ENCODE results near the gene ANO3.
A peak's percentile ranks its signal among the peaks of the same experiment; 100 is the strongest.

Gene ANO3

GRCh38 chr11:26649884-26650283 lies 318.0 kb downstream of the ANO3 start:
- peak; percentile 10 for DNase-seq

GRCh38 chr11:26651916-26652315 lies 320.0 kb downstream of the ANO3 start:
- no peak for DNase-seq

DNA sequence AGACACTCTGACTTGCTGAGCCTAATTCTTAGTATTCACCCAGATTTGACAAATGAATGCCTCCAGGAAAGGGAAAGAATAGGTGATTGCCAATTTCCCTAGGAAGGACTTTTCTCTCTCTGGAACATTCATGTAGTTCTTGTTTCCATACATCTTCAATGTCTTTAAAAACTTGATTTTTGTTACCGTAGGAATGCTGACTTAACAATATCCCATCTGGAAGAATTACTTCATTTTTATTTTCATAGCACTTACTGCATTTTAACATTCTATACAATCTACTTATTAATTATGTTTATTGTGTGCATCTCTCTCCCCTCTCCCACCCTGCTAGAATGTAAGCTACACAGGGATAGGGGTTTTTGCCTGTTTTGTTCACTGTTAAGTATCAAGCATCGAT lies 323.4 kb downstream of the ANO3 start:
- no peak for DNase-seq

- DNase-seq = no peak
Observed at GRCh38 chr11:26662916-26663315, 331.0 kb downstream of the ANO3 start.

DNA sequence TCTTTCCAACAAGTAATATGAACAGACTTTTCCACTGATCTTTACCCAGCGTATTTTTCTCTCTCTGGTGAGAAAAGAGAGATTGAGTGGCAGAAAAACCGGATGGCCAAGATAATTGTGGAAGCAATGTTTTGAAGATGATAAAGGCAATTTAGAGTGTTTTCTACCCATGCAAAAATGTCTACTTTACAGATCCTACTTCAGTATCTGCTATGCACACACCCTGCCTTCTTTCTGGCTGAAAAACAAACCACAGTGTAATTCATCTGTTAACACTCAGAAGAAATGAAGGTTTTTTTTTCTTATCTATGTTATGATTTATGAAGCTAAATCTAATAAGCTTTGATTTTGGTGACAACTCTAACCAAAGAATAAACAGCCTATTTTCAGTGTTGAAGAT lies 333.1 kb downstream of the ANO3 start:
- no peak for DNase-seq

- no peak for DNase-seq
Observed at GRCh38 chr11:26665946-26666345, 334.0 kb downstream of the ANO3 start.

DNA sequence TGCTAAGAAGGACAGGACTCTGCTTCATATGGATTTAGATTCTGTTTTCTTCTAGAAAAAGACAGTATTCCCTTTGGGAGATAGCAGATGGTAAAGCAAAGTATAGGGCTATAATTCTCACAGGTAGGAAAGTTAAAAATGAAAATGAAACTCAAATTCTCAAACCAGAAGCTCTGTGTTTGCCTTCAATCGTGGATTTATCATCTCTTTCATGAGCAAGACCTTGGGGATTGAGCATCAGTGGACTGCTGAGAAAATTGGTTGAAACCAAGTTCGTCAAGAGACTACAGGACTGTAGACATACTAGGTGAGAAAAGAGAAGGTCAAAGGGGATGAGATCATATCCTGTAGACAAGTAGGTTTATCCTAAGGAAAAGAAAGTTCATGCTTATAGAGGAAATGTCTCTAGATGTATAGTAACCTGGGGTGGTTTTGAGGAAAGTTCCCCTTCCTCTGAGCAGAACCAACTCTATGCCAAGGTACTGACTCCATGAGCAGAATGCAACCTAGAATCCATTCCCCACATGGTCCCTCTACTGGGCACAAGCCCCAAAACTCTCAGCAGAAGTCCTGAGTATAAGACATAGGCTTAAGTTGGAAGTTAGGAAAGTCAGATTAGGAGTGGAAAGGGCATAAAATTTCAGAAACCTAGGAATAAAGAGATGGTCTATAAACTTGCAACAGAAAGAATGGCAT lies 343.5 kb downstream of the ANO3 start:
- DNase-seq = no peak

GRCh38 chr11:26676641-26677040 lies 344.7 kb downstream of the ANO3 start:
- DNase-seq = no peak

DNA sequence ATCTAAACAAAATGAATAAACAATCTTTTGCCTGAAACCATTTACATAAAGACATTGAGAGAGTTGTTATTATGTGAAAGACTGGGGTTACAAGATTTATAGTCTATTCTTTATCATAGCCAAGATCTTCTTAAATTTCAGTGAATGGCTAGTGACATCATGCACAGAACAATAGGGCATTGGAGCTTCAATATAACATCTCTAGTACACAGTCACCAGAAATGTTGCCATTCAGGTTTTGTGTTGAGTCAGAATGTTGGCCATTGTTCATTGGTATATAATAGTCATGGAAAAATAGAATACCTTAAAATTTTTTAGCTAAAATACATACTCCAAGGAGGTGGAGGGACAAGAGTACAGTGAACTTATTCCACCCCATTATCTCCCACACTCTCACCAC lies 345.6 kb downstream of the ANO3 start:
- no peak for DNase-seq

DNA sequence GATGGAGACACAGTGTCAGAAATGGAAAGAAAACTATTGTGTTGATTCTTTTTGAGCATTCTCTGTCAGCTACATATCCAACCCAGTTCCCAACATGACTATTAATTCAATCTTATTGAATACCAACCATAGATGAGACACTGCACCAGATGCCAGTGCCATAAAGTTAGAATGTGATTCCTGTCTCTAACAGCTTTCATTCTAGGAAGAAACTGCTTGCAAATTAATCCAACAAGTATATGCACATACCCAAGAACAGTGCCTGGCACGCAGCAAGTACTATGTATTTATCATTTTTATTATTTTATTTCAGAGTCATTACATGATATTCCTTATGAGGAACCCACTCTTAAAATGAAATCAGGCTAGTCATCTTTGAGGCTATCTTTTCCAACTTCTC lies 355.4 kb downstream of the ANO3 start:
- DNase-seq = no peak

GRCh38 chr11:26688701-26689100 lies 356.8 kb downstream of the ANO3 start:
- no peak for DNase-seq

DNA sequence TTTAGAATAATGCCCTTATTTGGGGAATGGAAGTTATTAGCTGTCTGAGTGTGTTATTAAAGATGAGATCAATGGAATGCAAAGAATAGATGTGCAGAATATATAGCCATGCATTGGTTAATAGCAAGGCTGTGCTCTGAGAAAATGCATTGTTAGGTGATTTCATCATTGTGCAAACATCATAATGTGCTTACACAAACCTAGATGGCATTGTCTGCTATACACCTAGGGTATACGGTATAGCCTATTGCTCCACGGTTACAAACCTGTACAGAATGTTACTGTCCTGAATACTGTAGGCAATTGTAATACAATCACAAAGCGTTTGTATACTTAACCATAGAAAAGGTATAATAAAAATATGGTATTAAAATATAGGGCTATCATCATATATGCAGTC lies 364.4 kb downstream of the ANO3 start:
- no peak for DNase-seq

GRCh38 chr11:26698224-26698623 lies 366.3 kb downstream of the ANO3 start:
- DNase-seq = no peak

DNA sequence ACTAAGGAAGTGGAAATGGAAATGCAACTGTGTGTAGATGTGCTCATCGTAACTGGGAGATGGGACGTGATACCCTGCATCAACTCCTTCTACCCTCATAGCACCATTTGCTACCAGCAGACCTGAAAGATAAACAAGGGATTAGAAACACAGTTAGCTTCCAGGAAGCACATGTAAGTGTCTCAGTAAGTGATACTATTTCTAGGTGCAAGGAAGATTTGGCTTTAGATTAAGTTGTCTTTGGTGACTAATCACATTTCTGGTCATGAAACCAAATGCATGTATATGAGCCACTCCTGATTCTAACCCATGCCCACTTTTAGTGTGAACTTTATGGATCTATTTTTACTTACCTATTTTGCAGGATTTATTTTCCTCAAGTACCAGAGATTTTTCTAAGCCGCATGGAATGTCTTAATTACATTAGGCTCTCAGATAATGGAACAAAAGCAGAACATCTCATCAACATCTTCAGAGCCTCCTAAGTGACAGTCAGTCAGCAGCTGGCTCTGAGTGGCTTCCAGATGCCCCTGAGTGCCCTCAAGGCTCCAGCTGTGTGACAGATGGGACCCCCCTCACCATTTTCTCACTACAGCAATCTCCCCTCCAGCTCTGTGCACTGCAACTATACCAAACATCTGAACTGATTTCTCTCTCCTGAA lies 368.8 kb downstream of the ANO3 start:
- no peak for DNase-seq

DNA sequence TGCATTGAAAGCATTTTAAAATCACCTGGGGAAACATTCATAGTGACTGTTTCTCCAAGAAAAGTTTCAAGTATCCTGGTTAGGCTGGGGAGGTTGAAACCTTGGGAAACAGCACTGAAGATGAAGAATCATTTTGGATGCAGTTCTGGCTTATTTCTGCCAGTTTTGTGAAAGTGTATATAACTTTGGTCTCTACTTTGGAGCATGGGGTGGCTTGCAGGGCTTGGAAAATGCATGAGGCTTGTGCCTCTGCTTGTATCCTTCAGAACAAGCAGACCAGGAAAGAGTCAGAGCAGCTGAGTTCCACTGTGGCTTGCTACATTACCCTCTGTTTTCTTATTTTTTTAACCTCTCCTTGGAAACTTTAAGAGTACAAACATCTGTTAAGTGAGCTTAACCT lies 370.5 kb downstream of the ANO3 start:
- DNase-seq = no peak

DNA sequence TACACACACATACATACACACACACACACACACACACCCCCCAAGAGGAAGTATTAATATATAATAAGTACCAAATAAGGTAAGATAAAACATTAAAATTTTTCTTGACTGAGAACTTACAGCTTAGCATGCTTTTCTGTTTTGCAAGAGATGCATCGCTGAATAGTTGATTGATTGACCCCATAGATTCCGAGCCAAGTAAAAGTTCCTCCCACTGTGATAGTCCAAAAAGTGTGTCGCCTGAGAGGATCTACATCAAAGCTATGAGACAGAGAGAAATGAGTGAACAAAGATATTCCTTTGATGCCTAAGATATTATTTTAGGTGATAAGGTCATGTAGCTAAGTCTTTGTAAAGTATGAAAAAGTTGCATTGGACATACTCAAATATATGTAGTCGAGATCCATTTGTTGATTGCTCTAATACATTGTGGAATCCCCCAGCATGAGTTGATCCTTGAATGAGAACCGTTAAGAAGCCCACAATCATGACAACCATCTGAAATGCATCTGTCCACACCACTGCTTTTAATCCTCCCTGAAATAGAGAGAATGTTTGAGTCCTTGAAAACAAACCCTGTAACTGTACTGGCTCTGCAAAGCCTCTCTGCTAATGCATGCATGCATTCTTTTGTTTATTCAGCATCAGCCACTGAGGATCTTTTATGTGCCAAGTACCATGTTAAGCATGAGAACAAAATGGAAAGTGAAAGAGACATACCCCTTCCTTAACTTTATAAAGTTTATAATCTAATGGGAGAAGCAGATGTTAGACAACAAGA lies 371.7 kb downstream of the ANO3 start:
- no peak for DNase-seq

DNA sequence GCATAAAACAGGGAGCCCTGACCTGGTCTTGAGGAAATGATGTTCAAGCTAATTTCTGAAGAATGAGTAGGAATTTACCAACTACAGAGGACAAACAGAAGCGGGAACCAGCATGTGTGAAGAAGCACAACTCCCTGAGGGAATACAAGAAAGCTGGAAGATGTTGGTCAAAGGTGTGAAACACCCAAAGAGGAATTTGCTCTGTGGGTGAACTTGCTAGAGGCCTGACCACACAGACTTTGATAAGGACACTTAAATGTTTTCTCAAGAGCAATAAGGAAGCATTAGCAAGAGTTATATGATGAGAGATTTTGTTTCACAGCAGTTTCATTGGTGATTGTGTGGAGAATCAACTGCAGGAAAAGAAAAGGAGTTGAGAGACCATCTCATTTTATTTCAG lies 372.3 kb downstream of the ANO3 start:
- no peak for DNase-seq

DNA sequence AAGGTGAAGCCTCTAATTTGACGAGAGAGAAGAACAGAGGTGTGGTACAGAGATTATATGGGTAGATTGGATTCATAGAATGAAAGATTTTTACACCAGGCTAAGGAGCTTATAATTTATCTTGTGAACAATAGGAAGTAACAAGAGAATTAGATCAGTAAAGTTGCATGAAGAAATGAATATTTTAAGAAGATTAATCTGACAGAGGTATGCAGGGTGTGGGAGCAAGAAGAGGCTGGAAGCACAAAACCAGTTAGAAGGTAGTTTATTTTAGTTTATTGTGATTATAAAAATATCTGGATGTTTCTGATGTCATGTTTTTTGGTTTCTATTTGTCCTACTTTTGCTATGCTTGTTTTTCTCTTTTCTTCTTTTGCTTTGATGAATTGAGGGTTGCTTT lies 374.3 kb downstream of the ANO3 start:
- no peak for DNase-seq

GRCh38 chr11:26708736-26709456 lies 377.0 kb downstream of the ANO3 start:
- no peak for DNase-seq

- DNase-seq = no peak
Observed at GRCh38 chr11:26710489-26710888, 378.6 kb downstream of the ANO3 start.

GRCh38 chr11:26712497-26712896 lies 380.6 kb downstream of the ANO3 start:
- DNase-seq = no peak

All from T1000 (cell line).